Transverse colon (tissue), 4 donors: ENCODE data around the gene LNX2.

Experiments used
- CTCF ChIP-seq, 5 experiments: fragments of 200-600 bp in 3 of 5; fragments of 450-650 bp in 2 of 5; sonication (generic) in 3 of 5; IDR thresholded peaks; 1 replicate in 2 of 5; 2 replicates in 3 of 5; pipeline ENCODE4 v1.5.1; 2016 to 2017; ENCODE audit warnings: antibody characterized with exemption in 5 of 5, inconsistent platforms in 3 of 5, mild to moderate bottlenecking in 2 of 5, moderate library complexity in 1 of 5
- POLR2AphosphoS5 ChIP-seq, 3 donors: sonication (generic); formaldehyde crosslinking; IDR thresholded peaks; one replicate each; pipeline ENCODE4 v1.6.1; 2016; ENCODE audit warnings: antibody characterized with exemption in 3 of 3

- no peak for TF ChIP-seq CTCF (IDR thresholded peaks at IDR 0.05)
- no peak for TF ChIP-seq POLR2AphosphoS5 (IDR thresholded peaks at IDR 0.05)
Observed at GRCh38 chr13:27660511-27660910, 40.2 kb upstream of the LNX2 start.
